ENCODE results near the gene SMPD2.

Gene SMPD2

DNA sequence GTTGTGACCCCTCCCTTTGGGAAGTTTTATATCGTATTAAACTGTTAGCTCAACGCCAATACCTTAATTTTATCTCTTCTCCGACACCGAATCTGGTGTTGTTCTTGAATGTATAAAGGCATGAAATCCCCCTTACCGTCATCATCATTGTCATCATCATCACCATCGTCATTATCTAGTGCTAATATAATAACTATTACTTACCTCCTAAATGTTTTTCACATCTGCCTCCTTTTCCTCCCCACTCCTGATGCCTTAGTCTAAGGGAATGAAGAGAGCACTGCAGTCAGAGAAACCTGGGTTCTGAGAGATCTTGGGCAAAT is 43.2 kb downstream of the SMPD2 start:
- no peak for DNase-seq (ENCODE audit: low read depth in 2 of 2)

DNA sequence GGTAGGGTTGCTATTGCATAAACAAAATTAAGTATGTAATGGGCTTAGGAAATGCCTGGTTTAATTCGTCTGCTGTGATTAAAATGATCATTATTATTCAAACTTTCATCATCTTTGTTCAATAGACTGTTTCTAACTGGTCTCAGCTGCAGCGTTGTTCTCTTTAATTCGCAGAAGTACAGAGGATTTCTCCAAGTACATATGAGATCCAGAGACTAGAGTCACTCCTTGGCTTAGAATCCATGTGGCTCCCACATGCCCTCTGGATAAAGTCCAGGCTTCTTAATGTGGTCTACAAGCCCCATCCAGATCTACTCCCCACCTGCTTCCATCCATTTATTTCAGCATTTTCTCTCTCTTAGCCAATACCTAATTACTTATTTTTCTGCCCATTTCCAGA is 43.6 kb downstream of the SMPD2 start:
- DNase-seq (ENCODE audit: low read depth in 2 of 2) = no peak

DNA sequence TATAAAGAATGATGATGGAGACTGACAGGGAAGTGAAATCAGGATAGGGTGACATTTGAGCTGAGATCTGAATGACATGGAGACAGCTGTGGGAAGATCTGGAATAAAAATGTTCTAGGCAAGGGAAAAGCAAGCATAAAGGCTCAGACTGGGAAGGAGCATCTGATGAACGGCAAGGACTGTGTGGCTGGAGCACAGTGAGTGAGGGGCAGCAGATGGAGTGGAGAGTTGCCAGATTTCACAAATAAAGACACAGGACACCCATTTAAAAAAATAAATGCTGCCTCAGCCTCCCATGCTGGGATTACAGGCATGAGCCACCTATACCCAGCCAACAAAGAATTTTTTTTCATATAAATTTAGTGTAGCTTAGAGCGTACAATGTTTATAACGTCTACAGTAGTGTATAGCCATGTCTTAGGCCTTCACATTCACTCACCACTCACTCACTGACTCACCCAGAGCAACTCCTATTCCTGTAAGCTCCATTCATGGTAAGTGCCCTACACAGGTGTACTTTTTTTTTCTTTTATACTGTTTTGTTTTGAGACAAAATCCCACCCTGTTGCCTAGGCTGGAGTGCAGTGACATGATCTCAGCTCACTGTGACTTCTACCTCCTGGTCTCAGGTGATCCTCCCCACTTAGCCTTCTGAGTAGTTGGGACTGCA is 44.9 kb downstream of the SMPD2 start:
- no peak for DNase-seq (ENCODE audit: low read depth in 2 of 2)

DNA sequence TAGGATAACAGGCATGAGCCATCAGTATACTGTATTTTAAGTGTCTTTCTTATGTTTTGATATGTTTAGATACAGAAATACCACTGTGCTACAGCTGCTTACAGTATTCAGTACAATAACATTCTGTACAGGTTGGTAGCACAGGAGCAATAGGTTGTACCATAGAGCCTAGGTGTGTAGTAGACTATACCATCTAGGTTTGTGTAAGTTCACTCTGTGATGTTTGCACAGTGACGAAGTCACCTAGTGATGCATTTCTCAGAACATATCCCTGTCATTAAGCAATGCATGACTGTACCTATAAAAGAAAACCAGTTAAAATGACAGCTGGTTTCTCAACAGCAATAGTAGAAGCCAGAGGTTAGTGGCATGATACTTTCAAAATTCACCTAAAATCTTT is 45.5 kb downstream of the SMPD2 start:
- DNase-seq (ENCODE audit: low read depth in 2 of 2) = no peak

DNA sequence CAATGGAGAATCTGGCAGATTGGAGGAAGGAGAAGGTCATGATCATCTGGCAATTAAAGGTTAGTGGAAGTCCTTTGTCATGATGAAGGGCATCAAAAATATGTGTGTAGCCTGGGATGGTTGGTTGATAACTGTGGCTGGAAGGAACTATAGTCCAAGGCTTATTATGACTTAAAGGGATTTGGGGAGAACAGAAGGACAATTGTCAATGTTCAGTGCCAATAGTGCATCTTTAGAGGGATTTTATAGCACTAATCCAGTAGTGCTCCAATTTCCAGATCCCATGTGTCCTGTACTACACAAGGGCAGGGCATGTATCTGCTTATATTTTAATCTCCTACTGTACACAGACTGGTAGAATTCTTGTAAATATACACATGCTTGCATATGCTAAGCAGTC is 47.5 kb downstream of the SMPD2 start:
- no peak for DNase-seq (ENCODE audit: low read depth in 2 of 2)

DNA sequence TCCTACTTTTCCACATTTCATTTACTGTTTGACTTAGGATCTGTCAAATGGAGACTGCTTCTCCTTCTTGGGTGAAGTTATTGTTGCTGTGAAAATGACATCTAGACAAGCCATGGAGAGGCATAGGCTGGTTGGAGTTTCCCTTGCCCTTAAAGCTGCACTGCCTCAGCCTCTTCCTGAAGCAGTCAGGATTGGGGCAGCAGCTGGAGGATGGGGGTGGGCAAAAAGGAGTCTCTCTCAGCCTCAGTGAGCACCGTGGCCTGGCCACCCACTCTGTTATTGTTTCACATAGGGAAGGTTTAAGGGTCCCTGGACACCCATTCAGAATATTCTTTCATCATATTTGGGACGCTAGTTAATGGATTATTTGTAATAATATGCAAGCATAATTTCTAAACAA is 50.2 kb downstream of the SMPD2 start:
- no peak for DNase-seq (ENCODE audit: low read depth in 2 of 2)

DNA sequence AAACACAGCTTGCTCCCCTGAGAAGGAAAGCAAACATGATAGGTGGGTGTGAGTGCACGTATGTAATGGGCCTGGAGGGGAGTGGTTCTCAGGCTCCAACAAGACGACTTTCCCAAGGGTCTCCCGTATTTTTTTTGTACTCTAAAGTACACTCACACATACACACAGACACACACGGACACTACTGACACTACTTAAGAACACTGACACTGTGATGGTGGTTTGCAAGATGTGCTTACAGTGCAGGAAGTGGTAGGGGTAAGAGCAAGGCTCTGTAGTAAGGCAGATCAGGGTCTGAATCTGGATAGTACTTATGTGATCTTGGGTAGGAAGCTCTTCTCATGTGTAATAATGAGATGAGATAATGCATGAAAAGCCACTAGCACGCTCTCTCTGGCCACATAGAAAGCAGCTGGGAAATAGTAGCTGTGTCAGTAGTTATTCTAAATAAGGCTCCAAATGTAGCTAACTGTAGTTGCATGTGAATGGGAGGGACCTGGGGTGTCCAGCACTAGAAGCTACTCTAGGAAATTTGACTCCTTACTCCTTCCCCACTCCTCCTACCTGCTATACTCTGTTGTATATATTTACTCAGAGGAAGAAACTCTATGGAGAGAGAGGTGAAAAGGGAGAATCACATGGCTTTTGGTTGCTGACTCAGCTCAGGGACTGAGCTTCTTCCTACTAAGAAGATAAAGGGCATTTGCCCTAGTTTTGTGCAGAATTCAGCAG is 50.8 kb downstream of the SMPD2 start:
- no peak for DNase-seq (ENCODE audit: low read depth in 2 of 2)

Measured in activated CD4-positive, alpha-beta T cell treated with anti-CD3 and anti-CD28 coated beads for 24 hours (primary cell).